Fibroblast of peridontal ligament (primary cell): ENCODE results near the gene AMPD1.

Experiments
- DNase-seq: peaks from one replicate; pipeline ENCODE4 v3.0.0-alpha.2; 2010; ENCODE audit errors: extremely low read depth

The AMPD1 gene

DNA sequence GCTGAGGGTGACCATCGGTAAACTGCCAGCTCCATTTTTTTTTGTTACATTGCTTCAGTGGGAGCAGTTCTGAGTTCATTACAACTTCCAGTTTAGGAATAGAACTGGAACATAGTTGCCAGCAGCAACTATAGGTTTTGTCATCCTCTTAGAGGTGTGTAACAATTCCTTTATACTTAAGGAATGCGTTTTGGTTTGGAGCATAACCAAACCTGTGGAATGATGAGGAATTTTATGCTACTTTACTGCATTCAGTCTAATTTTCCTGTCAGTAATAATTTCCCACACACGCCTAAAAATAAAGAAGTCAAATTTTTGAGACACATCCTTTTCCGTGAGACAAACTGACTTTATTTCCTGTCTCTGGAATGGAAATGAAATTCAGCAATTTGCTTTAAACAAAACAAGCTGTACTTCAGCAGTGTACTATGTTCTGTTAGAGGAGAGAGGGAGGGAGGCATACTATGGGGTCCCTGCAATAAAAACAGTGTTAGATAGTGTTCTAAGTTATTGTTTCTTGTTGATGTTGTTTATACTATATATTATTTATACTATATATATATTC is 4.8 kb upstream of the AMPD1 start:
- DNase-seq, result no peak

DNA sequence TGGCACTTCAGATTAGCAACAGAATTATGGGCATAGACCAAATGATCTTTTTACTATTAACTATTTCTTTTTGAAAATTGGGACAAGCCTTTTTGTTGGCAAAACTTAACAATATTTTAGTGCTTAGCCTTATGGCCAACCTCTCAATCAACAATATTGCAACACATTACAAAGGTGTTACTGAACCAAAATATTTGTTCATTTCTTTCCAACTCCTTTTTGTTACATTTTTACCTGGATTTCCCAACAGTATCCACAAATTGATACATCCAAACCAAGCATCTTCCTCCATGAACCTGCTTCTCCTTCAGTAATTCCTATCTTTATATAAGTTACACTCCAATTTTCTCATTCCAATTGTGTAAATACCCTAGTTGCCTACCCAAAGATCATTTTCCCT is 1.5 kb upstream of the AMPD1 start:
- no peak for DNase-seq

DNA sequence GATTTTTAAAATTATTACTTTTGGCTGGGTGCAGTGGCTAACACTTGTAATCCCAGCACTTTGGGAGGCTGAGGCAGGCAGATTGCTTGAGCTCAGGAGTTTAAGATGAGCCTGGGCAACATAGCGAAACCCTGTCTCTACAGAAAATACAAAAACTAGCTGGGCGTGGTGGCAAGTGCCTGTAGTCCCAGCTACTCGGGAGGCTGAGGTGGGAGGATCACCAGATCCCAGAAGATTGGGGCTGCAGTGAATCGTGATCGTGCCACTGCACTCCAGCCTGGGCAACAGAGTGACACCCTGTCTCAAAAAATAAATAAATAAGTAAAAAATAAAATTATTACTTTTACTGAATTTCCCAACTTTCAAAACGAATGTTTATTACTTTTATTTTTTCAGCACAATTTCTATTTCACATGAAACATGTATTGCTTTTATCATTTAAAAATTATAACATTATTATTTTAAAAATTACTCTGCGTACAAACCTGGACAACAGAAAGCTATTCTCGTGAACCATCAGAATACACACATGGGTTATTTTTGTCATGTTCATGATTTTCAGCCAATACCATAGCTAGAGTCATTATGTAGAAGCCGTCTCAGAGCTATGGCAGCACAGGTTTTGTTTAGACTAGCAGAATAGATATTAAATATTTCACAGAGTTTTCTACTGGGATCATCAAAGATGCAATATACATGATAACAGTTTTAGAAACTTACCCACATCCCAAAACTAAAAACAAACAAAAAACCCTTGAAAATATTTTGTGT is 621 bp downstream of the AMPD1 start:
- no peak for DNase-seq

DNA sequence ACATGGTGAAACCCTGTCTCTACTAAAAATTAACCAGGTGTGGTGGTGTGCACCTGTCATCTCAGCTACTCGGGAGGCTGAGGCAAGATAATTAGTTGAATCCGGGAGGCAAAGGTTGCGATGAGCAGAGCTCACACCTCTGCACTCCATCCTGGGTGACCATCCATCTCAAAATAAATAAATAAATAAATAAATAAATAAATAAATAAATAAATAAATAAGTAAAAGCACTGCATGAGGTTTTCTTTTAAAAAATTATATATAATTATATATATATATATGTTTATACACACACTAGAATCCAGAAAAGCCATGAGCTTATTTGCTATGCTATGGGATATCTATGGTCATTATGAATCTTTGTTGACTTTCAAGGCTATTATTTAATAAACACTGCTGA is 2.4 kb downstream of the AMPD1 start:
- DNase-seq, result no peak

DNA sequence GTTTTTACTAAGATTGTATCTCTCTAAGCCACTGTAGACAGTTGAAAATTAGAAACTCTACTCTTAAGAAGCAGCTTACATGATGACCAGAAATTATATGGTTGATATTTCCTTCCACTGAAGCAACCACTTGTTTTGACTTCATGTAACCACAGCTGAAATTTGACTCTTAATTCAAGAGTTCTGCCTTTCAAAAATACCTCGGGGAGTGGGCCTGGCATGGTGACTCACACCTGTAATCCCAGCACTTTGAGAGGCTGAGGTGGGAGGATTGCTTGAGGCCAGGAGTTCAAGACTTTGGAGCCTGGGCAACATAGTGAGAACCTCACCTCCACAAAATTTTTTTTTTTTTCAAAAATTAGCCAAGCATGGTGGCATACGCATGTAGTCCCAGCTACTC is 4.3 kb downstream of the AMPD1 start:
- DNase-seq, result peak; percentile 15

DNA sequence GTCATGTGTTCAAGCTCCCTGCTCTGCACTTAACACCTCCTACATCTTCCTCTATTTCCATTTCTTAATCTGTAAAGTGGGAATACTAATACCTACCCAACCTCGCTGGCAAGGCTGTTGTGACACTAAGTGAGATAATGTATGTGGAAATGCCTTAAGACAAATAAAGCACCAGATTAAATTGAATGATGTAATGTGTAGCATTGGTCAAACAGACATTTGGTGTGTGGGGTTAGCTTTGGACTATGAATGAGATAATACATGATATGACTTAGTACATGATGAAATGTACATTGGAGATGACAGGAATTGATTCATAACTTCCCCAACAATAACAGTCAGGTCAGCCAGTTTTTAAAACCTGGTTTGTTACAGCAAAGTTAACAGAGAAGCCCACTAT is 5.2 kb downstream of the AMPD1 start:
- DNase-seq, result no peak

DNA sequence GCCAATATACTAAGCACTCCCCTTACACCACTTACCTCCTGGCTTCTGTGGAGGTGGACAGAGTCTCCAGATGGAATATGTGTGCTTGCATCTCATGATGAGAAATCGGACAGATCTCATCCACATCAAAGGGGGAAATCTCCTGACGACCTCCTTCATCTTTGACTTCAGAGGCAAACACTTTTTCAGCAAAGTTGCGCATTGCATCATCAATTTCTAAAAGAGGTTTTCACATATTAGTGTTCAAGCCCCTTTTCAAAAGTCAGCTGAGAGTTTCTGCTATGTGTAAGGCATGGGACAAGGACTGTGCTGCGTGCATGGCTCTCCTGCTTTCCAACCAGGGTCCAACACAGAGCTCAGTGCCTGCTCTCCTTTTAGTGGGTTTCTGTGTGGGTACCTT is 6.8 kb downstream of the AMPD1 start:
- no peak for DNase-seq

DNA sequence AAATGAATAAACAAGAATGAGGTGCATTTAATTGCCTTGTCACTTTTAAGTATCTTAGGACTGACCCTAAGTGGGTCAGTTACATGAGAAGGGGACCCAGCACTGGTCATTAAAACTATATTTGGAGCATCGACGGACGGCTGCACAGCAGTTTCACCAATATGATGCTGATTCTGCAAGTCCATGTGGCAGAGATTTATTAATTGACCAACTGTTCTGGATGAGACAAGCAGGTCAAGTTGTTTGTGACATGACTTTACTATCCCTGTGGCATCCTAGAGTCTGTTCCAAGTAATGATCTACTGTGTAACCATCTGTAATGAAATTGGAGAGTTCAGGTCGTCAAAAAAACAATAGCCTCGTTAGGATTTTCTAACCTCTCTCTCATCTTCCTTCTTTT is 9.5 kb downstream of the AMPD1 start:
- no peak for DNase-seq

DNA sequence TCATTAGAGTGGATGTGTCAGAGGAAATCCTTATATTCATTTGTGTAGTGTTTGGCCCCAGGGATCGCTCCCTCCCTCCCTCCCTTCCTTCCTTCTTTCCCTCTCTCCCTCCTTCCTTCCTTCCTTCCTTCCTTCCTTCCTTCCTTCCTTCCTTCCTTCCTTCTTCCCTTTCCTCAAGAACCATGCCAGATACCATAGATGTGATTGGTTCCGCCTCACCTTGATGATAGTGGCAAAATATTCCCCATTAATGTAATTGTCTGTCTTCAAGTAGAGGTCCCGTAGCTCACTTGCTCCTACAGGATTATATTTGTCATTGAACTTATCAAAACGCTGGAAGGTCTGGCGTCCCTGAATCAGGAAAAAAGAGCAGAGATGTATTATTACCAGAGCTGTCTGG is 17.7 kb downstream of the AMPD1 start:
- DNase-seq, result no peak

DNA sequence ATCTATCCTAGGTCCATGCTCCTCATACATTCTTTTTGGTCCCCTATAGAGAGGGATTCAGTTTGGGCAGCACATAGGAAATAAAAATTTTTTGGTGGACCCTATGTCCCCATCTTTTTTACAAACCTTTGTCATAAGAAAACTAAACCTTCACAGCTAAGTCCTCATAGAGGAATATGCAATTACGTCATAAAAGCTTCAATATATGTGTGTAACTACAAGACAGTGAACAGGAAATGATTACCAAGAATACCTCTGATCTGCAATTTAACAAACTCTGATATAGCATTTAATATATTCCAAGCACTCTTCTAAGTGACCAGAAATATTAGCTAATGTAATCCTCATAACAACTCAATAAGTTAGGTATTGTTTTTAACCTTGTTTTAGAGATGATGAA is 19.2 kb downstream of the AMPD1 start:
- no peak for DNase-seq

DNA sequence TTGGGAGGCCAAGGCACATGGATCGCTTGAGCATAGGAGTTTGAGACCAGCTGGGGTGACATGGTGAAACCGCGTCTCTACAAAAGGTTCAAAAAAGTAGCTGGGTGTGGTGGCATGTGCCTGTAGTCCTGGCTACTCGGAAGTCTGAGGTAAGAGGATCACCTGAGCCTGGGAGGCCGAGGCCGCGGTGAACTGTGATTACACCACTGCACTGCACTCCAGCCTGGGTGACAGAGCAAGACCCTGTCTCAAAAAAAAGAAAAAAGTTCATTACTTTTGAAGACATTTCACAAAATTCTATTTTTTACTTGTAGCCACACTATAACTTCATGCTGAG is 23.4 kb downstream of the AMPD1 start:
- DNase-seq, result no peak

DNA sequence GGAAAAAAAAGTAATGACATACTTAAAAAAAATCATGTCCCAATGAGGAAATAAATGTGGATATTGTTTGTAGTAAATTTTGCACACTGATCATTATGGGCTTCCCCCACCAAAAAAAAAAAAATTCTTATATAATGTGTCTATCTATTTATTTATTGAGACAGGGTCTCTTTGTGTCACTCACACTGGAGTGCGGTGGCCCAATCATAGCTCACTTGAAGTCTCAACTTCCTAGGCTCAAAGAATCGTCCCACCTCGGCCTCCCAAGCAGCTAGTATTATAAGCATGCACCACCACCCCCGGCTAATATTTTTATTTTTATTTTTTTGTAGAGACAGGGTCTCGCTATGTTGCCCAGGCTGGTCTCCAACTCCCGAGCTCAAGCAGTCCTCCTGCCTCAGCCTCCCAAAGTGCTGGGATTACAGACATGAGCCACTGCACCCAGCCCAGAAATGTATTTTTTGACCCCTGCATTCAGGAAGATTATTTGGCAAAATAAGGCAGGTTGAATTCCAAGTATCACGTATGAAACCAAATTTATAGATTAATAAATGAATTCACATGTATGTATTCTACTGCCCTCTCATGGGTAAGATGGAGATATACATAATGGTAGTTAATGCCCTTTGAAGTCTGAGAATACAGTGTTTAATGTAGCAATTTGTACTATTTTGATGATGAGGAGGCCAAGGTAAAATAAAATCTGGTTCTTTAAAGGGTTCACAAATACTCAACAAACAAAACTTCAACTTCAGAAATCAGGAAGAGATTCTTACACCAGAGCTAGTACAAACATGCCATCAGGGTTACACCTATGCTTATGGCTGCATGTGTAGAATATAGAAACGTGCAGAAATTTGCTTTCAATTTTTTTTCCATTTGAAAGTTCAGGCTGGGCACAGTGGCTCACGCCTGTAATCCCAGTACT is 24.1 kb downstream of the AMPD1 start:
- peak; percentile 34 for DNase-seq

DNA sequence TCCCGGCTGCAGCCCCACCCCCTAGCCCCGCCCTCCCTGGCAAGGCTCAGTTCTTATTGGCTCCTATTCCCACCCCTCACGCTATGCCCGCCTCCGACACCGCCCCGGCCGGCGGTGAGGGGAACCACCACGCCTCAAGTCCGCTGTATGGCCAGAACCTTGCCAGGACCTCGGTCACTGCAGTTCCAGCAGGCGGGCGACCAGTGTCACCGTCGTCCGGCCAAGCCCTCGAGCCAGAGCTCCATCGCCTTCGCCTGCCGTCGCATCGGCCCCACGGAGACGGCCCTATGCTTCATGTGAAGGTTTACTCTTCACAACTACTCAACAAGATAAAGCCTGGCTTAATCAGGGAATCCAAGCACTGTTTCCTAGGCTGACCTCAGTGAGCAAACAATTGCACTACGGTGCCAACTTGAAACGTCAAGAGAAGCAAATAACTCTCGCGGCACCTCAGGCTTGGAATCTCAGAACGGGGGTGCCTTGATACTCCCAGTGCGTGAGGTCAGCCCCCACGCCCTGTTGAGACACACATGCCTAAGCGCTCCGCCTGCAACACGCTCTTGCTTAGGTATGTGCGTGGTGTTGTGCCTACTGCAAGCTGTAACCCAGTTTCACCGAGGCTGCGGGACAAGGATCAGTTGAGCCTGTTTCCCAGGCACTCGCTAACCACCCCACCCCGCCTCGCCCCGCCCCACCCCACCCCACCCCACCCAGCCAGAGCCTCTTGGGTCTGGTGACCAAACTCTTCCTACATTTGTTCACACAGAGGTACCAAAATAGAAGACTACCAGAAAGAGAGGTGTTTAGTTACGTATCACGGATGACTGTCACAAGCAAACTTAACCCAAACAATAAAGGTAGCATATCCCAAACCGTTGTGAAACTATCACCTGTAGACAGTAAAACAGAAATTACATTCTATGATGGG is 25.0 kb downstream of the AMPD1 start:
- peak; percentile 79 for DNase-seq

DNA sequence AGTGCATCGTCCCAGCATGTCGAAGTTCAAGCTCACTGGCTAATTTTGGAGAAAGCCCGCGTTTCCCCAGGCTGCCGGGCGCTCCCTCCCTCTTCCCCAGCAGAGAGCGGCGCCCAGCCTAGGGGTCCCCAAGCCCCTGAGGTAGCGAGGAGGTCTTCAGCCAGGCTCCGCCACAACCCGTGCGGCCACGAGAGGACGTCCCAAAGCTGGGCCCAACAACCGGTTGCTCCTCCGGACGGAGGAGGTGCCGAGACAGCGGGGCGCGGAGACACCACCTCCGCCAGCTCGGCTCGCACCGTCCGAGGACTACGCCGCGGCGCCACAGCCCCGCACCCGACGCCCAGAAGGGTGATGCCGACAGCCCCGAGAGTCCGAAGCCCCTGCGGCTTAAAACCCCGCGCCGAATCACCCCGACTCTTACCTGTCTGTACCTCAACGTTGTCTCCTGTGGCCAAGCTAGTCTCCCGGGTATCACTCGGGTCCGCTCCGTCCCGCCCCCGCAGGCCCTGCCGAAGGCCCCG is 25.7 kb downstream of the AMPD1 start, which contains the start of gene DENND2C:
Gene DENND2C, minus strand, starts transcription at position 488 of the 521 bp plus-strand sequence. CDS start 44,065 bp downstream, outside the sequence.
- no peak for DNase-seq

DNA sequence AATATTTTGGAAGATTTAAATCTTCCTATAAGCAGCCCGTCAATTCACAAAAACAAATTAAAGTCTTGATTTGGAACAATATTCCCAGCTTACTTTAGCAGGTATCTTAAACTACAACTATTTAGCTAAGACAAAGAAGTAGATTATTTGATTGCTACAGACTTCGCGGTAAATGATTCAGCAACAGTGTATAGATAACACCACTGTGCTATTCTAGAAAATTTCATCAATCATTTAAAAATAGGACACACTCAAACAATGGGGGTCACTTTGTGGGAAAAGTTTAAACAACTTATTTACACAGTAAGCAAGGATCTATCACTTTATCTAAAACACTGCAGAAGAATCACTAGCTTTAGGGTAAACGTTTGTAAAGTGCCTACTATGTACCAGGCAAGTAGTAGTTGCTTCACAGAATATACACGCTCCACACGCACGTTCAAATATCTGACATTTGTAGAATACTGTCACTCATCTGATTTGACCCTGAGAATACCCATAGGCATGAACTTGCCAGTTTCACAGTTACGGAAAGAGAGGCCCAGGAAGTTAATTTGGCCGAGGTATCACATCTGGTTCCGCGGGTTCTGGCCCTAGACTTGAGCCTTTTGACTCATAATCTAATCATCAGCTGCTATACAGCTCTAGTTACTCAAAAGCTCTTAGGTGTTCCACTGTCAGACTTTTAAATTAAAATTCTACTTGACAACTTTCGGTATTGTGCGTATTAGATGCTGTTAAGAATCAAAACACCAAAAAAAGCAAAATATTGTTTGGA is 26.4 kb downstream of the AMPD1 start:
- DNase-seq, result peak; percentile 40

DNA sequence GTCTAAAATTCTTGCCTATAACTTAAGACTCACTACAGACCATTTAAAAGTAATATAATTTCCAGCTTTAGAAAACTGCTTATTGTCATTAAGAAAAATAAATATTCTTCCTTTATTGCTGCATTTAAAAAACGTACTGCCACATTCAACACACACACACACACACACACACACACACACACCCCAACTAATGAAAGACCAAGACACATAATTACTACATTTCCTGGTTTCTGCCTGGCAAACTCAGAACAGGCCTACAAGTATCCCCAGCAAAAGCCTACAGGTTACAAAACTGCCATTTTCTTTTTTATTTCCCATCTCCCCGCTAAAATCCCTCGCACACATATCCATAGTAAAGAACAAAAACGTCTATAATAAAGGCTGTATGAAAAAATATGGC is 27.0 kb downstream of the AMPD1 start:
- no peak for DNase-seq

DNA sequence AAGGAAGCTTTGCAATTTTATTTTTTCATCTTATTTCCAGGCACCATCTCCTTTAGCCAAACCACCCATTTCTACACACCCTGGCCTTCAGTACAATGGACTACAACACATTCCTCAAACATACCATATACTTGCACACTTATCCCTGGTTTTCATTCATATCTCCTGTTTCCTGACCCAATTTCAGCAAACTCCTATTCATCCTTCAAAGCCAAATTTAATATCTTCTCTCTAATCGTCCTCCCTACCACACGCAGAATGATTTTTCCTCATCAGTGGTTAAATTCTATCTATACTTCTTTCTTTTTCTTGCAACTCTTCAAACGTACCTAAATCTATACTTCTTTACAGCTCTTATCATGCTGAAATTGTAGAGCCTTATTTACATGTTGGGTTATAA is 28.4 kb downstream of the AMPD1 start:
- DNase-seq, result no peak

DNA sequence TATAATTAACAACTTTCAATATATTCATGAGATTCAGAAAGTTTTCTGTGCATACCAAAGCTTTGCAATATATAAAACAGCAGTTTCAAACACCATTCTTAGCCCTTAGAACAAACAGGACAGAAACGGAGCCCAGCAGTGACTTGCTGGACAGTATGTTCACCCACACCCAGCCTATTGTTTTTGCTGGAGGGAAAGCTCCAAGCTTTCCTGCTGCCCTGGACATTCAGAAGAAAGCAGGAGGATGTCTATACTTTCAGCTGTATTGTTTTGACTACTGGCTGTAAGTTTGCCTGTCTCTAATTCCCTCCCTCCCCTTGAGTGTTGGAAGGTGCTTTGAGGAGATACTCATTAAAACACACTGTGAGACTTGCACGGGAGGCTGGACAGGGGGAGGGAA is 35.1 kb downstream of the AMPD1 start:
- no peak for DNase-seq

DNA sequence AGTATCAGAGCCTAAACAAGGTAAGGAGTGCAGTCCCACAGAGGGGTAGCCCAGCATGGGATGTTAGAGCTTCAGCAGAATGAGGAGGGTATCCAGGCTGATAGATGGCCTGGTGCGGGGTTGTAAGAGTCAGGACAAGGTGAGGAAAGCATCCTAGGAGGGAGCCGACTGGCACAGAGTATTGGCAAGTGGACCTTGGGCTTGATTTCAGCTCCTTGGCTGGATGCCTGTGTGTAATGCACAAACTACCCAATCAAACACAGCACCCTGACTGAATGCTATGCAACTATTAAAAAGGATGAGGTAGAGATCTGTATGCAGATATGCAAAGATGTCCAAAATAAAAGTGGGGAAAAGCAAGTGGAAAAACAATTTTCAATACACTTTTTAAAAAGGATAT is 43.5 kb downstream of the AMPD1 start:
- no peak for DNase-seq

DNA sequence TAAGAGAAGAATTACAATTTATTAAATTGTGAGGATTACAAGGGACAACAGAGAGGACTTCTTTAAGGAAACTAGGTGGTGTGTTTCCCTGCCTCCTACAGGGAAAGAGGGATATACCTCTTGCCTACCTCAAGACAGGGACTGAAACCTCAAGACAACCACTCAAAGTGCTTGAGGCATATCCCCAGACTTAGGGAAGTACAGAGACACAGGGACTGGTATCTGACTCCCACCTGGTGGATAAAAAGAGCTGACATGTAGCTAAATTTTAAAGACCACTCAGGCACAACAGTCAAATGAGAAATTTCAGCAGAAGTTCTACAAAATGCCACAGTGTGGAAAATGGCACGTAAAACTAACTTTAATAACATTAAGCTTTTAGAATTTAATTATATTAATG is 46.8 kb downstream of the AMPD1 start:
- no peak for DNase-seq

DNA sequence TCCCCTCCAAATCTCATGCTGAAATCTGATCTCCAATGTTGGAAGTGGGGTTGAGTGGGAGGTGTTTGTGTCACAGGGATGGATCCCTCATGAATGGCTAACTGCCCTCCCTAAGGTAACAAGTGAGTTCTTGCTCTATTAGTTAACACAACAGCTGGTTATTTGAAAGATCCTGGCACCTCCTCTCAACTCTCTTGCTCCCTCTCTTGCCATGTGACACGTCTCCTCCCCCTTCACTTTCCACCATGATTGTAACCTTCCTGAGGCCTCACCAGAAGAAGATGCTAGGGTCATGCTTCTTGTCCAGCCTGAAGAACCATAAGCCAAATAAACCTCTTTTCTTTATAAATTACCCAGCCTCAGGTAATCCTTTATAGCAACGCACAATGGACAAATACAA is 54.0 kb downstream of the AMPD1 start:
- no peak for DNase-seq
